HEK293 (cell line): ENCODE results near the gene ARHGAP26.

Experiments used
- GFI1B ChIP-seq: fragments of 450-650 bp; formaldehyde crosslinking; IDR thresholded peaks from 2 replicates; pipeline ENCODE4 v1.5.1; 2016; ENCODE audit warnings: missing biosample characterization, missing genetic modification characterization
- OVOL3 ChIP-seq: fragments of 450-650 bp; formaldehyde crosslinking; IDR thresholded peaks from 2 replicates; pipeline ENCODE4 v1.5.1; 2016; ENCODE audit warnings: missing biosample characterization, missing genetic modification characterization
- SETDB1 ChIP-seq: IDR thresholded peaks from one replicate; pipeline ENCODE4 v1.6.1; 2017; ENCODE audit warnings: mild to moderate bottlenecking, low read length, moderate library complexity, mixed read lengths; ENCODE audit not compliant: insufficient read length
- SP2 ChIP-seq: fragments of 450-650 bp; formaldehyde crosslinking; IDR thresholded peaks from 2 replicates; pipeline ENCODE4 v1.5.1; 2016; ENCODE audit warnings: missing biosample characterization, missing genetic modification characterization
- WT1 ChIP-seq: fragments of 450-650 bp; formaldehyde crosslinking; IDR thresholded peaks from 2 replicates; pipeline ENCODE4 v1.5.1; 2016; ENCODE audit warnings: missing biosample characterization, missing genetic modification characterization
- YY2 ChIP-seq: fragments of 450-650 bp; formaldehyde crosslinking; IDR thresholded peaks from 2 replicates; pipeline ENCODE4 v1.5.1; 2016; ENCODE audit warnings: missing biosample characterization, missing genetic modification characterization
- ZBTB48 ChIP-seq: fragments of 450-650 bp; formaldehyde crosslinking; IDR thresholded peaks from 2 replicates; pipeline ENCODE4 v1.5.1; 2016; ENCODE audit warnings: missing biosample characterization, missing genetic modification characterization
- ZNF146 ChIP-seq: fragments of 450-650 bp; formaldehyde crosslinking; IDR thresholded peaks from 2 replicates; pipeline ENCODE4 v1.5.1; 2016; ENCODE audit warnings: missing biosample characterization, missing genetic modification characterization
- ZNF24 ChIP-seq: fragments of 450-650 bp; formaldehyde crosslinking; IDR thresholded peaks from 2 replicates; pipeline ENCODE4 v1.5.1; 2016; ENCODE audit warnings: missing biosample characterization, missing genetic modification characterization
- ZNF292 ChIP-seq: fragments of 450-650 bp; formaldehyde crosslinking; IDR thresholded peaks from 2 replicates; pipeline ENCODE4 v1.5.1; 2016; ENCODE audit warnings: low read depth, missing biosample characterization, missing genetic modification characterization, borderline replicate concordance
- ZNF404 ChIP-seq: fragments of 450-650 bp; formaldehyde crosslinking; IDR thresholded peaks from 2 replicates; pipeline ENCODE4 v1.5.1; 2017; ENCODE audit warnings: missing biosample characterization, missing genetic modification characterization
- ZNF426 ChIP-seq: fragments of 450-650 bp; formaldehyde crosslinking; IDR thresholded peaks from 2 replicates; pipeline ENCODE4 v1.5.1; 2017; ENCODE audit warnings: missing biosample characterization, missing genetic modification characterization, mild to moderate bottlenecking, inconsistent platforms, moderate library complexity
- ZNF501 ChIP-seq: fragments of 450-650 bp; formaldehyde crosslinking; IDR thresholded peaks from 2 replicates; pipeline ENCODE4 v1.5.1; 2016; ENCODE audit warnings: missing biosample characterization, missing genetic modification characterization
- ZNF670 ChIP-seq: fragments of 450-650 bp; formaldehyde crosslinking; IDR thresholded peaks from 2 replicates; pipeline ENCODE4 v1.5.1; 2016; ENCODE audit warnings: missing biosample characterization, missing genetic modification characterization, low read depth
- ZNF701 ChIP-seq: fragments of 450-650 bp; formaldehyde crosslinking; IDR thresholded peaks from 2 replicates; pipeline ENCODE4 v1.5.1; 2016; ENCODE audit warnings: missing biosample characterization, missing genetic modification characterization
- ZNF791 ChIP-seq: fragments of 450-650 bp; formaldehyde crosslinking; IDR thresholded peaks from 2 replicates; pipeline ENCODE4 v1.5.1; 2016; ENCODE audit warnings: missing biosample characterization, missing genetic modification characterization
- TF ChIP-seq, protein P1 (sequence below): fragments of 450-650 bp; formaldehyde crosslinking; IDR thresholded peaks from 2 replicates; pipeline ENCODE4 v1.5.1; 2016; ENCODE audit warnings: missing biosample characterization, missing genetic modification characterization
- TF ChIP-seq, protein P2 (sequence below): fragments of 450-650 bp; formaldehyde crosslinking; IDR thresholded peaks from 2 replicates; pipeline ENCODE4 v1.5.1; 2017; ENCODE audit warnings: missing biosample characterization, missing genetic modification characterization
- TF ChIP-seq, protein P3 (sequence below): fragments of 450-650 bp; formaldehyde crosslinking; IDR thresholded peaks from 2 replicates; pipeline ENCODE4 v1.5.1; 2017; ENCODE audit warnings: missing biosample characterization, missing genetic modification characterization
- TF ChIP-seq, protein P4 (sequence below): fragments of 450-650 bp; formaldehyde crosslinking; IDR thresholded peaks from 2 replicates; pipeline ENCODE4 v1.5.1; 2016; ENCODE audit warnings: missing biosample characterization, missing genetic modification characterization, low read depth
- TF ChIP-seq, protein P5 (sequence below): fragments of 450-650 bp; formaldehyde crosslinking; IDR thresholded peaks from 2 replicates; pipeline ENCODE4; 2016; ENCODE audit warnings: missing biosample characterization, missing genetic modification characterization
- TF ChIP-seq, protein P6 (sequence below): fragments of 450-650 bp; formaldehyde crosslinking; IDR thresholded peaks from 2 replicates; pipeline ENCODE4 v1.5.1; 2016; ENCODE audit warnings: missing biosample characterization, missing genetic modification characterization
- TF ChIP-seq, protein P7 (sequence below): fragments of 450-650 bp; formaldehyde crosslinking; IDR thresholded peaks from 2 replicates; pipeline ENCODE4 v1.5.1; 2016; ENCODE audit warnings: missing biosample characterization, missing genetic modification characterization, borderline replicate concordance
- TF ChIP-seq, protein P8 (sequence below): fragments of 450-650 bp; formaldehyde crosslinking; IDR thresholded peaks from 2 replicates; pipeline ENCODE4 v1.5.1; 2017; ENCODE audit warnings: missing biosample characterization, missing genetic modification characterization

Gene ARHGAP26

DNA sequence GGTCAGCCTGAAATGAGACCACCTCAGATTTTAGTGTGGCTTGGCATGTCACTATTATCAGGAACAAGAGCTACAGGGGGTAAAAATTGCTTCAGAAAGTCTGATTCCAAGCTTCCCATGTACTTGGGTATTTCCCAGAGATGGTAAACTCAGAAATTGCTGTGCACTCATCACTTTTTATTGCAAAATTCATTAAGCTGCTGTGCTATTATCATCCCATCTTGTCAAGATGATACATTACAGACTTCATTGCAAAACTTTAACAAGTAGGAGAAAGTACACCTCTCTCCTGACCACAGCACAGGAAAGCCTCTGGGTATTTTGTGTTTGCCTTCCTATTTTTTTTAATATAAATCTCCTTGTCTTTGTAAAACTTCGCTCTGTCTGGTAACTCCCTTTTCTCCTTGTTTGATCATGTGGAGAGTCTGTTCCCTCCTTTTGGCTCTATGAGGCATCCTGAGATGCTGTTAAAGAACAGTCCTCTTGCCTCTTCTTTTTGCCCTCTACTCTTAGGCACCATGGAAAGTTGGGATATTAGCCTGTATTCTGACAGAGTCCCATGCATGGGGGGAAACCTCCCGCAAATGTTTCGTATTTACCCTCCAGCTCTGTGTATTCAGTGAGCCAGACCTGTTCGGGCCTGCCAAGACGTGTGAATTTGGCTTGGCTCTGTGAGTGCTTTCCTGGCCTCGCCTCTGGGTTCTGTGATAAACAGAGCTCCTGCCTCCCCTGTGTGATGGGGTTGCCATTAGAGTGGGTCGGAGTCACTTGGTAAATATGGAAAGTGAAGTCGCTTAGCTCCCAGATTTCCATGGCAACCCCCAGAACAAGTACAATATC is 372.6 kb downstream of the ARHGAP26 start (continued):
- TF ChIP-seq, protein P1, sequence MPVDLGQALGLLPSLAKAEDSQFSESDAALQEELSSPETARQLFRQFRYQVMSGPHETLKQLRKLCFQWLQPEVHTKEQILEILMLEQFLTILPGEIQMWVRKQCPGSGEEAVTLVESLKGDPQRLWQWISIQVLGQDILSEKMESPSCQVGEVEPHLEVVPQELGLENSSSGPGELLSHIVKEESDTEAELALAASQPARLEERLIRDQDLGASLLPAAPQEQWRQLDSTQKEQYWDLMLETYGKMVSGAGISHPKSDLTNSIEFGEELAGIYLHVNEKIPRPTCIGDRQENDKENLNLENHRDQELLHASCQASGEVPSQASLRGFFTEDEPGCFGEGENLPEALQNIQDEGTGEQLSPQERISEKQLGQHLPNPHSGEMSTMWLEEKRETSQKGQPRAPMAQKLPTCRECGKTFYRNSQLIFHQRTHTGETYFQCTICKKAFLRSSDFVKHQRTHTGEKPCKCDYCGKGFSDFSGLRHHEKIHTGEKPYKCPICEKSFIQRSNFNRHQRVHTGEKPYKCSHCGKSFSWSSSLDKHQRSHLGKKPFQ (tag by site-specific recombination), result peak; percentile 57; the same call in 1 of the 2 replicates
- TF ChIP-seq ZNF426 (tag by site-specific recombination) (no peak), ZNF292 (tag by site-specific recombination) (no peak), ZNF146 (tag by site-specific recombination) (no peak), ZNF670 (no peak), GFI1B (tag by site-specific recombination) (0 out of 2 replicates have a peak, but pooled peaks have one; percentile 46), ZNF791 (no peak), ZNF501 (no peak), SETDB1 (no peak), ZBTB48 (peak; percentile 69; the same call in 1 of the 2 replicates), OVOL3 (tag by site-specific recombination) (no peak), ZNF404 (tag by site-specific recombination) (no peak), WT1 (tag by site-specific recombination) (peak; percentile 96), YY2 (no peak), ZNF701 (tag by site-specific recombination) (no peak), ZNF24 (tag by site-specific recombination) (0 out of 2 replicates have a peak, but pooled peaks have one; percentile 16), SP2 (no peak)
- TF ChIP-seq, protein P2, sequence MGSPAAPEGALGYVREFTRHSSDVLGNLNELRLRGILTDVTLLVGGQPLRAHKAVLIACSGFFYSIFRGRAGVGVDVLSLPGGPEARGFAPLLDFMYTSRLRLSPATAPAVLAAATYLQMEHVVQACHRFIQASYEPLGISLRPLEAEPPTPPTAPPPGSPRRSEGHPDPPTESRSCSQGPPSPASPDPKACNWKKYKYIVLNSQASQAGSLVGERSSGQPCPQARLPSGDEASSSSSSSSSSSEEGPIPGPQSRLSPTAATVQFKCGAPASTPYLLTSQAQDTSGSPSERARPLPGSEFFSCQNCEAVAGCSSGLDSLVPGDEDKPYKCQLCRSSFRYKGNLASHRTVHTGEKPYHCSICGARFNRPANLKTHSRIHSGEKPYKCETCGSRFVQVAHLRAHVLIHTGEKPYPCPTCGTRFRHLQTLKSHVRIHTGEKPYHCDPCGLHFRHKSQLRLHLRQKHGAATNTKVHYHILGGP (tag by site-specific recombination), result no peak
- TF ChIP-seq, protein P3, sequence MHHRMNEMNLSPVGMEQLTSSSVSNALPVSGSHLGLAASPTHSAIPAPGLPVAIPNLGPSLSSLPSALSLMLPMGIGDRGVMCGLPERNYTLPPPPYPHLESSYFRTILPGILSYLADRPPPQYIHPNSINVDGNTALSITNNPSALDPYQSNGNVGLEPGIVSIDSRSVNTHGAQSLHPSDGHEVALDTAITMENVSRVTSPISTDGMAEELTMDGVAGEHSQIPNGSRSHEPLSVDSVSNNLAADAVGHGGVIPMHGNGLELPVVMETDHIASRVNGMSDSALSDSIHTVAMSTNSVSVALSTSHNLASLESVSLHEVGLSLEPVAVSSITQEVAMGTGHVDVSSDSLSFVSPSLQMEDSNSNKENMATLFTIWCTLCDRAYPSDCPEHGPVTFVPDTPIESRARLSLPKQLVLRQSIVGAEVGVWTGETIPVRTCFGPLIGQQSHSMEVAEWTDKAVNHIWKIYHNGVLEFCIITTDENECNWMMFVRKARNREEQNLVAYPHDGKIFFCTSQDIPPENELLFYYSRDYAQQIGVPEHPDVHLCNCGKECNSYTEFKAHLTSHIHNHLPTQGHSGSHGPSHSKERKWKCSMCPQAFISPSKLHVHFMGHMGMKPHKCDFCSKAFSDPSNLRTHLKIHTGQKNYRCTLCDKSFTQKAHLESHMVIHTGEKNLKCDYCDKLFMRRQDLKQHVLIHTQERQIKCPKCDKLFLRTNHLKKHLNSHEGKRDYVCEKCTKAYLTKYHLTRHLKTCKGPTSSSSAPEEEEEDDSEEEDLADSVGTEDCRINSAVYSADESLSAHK (tag by site-specific recombination), result peak; percentile 66
- TF ChIP-seq, protein P4, sequence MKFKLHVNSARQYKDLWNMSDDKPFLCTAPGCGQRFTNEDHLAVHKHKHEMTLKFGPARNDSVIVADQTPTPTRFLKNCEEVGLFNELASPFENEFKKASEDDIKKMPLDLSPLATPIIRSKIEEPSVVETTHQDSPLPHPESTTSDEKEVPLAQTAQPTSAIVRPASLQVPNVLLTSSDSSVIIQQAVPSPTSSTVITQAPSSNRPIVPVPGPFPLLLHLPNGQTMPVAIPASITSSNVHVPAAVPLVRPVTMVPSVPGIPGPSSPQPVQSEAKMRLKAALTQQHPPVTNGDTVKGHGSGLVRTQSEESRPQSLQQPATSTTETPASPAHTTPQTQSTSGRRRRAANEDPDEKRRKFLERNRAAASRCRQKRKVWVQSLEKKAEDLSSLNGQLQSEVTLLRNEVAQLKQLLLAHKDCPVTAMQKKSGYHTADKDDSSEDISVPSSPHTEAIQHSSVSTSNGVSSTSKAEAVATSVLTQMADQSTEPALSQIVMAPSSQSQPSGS (tag by site-specific recombination), result no peak
- TF ChIP-seq, protein P5, sequence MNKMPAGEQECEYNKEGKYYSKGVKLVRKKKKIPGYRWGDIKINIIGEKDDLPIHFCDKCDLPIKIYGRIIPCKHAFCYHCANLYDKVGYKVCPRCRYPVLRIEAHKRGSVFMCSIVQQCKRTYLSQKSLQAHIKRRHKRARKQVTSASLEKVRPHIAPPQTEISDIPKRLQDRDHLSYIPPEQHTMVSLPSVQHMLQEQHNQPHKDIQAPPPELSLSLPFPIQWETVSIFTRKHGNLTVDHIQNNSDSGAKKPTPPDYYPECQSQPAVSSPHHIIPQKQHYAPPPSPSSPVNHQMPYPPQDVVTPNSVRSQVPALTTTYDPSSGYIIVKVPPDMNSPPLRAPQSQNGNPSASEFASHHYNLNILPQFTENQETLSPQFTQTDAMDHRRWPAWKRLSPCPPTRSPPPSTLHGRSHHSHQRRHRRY (tag by site-specific recombination), result no peak; the same call in 1 of the 2 replicates
- TF ChIP-seq, protein P6, sequence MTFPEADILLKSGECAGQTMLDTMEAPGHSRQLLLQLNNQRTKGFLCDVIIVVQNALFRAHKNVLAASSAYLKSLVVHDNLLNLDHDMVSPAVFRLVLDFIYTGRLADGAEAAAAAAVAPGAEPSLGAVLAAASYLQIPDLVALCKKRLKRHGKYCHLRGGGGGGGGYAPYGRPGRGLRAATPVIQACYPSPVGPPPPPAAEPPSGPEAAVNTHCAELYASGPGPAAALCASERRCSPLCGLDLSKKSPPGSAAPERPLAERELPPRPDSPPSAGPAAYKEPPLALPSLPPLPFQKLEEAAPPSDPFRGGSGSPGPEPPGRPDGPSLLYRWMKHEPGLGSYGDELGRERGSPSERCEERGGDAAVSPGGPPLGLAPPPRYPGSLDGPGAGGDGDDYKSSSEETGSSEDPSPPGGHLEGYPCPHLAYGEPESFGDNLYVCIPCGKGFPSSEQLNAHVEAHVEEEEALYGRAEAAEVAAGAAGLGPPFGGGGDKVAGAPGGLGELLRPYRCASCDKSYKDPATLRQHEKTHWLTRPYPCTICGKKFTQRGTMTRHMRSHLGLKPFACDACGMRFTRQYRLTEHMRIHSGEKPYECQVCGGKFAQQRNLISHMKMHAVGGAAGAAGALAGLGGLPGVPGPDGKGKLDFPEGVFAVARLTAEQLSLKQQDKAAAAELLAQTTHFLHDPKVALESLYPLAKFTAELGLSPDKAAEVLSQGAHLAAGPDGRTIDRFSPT (tag by site-specific recombination), result no peak
- TF ChIP-seq, protein P7, sequence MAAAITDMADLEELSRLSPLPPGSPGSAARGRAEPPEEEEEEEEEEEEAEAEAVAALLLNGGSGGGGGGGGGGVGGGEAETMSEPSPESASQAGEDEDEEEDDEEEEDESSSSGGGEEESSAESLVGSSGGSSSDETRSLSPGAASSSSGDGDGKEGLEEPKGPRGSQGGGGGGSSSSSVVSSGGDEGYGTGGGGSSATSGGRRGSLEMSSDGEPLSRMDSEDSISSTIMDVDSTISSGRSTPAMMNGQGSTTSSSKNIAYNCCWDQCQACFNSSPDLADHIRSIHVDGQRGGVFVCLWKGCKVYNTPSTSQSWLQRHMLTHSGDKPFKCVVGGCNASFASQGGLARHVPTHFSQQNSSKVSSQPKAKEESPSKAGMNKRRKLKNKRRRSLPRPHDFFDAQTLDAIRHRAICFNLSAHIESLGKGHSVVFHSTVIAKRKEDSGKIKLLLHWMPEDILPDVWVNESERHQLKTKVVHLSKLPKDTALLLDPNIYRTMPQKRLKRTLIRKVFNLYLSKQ (tag by site-specific recombination), result no peak
- TF ChIP-seq, protein P8, sequence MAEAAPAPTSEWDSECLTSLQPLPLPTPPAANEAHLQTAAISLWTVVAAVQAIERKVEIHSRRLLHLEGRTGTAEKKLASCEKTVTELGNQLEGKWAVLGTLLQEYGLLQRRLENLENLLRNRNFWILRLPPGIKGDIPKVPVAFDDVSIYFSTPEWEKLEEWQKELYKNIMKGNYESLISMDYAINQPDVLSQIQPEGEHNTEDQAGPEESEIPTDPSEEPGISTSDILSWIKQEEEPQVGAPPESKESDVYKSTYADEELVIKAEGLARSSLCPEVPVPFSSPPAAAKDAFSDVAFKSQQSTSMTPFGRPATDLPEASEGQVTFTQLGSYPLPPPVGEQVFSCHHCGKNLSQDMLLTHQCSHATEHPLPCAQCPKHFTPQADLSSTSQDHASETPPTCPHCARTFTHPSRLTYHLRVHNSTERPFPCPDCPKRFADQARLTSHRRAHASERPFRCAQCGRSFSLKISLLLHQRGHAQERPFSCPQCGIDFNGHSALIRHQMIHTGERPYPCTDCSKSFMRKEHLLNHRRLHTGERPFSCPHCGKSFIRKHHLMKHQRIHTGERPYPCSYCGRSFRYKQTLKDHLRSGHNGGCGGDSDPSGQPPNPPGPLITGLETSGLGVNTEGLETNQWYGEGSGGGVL (tag by site-specific recombination), result peak; percentile 41; the same call in 1 of the 2 replicates
